Measurements from ENCODE around the gene RAX2. TPM values are rescaled to one million over a fixed set of nuclear protein-coding genes. Genes with fewer than 3 reads are reported as not detected.

RAX2 gene
- total RNA-seq, 1 experiment from 2014 or later: not detected

DNA sequence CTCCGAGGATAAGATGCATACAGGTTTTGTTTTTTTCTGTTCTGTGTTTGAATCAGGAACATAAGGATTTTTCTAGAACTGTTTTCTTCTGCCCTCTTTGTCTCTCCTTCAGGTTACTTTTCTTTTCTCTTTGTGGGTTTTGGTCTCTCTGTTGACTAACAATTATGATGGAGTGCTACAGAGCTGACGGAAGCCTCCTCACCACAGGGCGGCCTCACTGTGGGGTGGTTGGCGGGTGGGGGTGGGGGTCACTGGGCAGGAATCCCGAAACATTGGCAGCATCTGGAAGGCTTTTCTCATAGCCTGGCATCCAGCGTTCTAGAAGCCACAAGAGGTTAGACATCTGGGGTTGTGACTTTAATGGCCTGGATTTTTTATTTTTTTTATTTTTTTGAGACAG lies 26.1 kb upstream of the RAX2 start:
- H3K4me3 Mint-ChIP-seq (ENCODE audit: low read depth, unreplicated experiment): no peak overlapping the region
- TF ChIP-seq, protein P1, sequence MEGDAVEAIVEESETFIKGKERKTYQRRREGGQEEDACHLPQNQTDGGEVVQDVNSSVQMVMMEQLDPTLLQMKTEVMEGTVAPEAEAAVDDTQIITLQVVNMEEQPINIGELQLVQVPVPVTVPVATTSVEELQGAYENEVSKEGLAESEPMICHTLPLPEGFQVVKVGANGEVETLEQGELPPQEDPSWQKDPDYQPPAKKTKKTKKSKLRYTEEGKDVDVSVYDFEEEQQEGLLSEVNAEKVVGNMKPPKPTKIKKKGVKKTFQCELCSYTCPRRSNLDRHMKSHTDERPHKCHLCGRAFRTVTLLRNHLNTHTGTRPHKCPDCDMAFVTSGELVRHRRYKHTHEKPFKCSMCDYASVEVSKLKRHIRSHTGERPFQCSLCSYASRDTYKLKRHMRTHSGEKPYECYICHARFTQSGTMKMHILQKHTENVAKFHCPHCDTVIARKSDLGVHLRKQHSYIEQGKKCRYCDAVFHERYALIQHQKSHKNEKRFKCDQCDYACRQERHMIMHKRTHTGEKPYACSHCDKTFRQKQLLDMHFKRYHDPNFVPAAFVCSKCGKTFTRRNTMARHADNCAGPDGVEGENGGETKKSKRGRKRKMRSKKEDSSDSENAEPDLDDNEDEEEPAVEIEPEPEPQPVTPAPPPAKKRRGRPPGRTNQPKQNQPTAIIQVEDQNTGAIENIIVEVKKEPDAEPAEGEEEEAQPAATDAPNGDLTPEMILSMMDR (IDR thresholded peaks at IDR 0.05; ENCODE audit: unreplicated experiment): no peak
- H3K27ac Mint-ChIP-seq (ENCODE audit: unreplicated experiment): no peak overlapping the region
- peaks cover 6% of the 10 kb centered on the region for H3K9me3 Mint-ChIP-seq (ENCODE audit: low read depth, unreplicated experiment)
- no peak for DNase-seq
- no TSS peak for BruUV-seq (replicated peaks)
- CTCF ChIA-PET: no interaction called here
- H3K27me3 Mint-ChIP-seq (ENCODE audit: unreplicated experiment): peaks cover 62% of the 10 kb centered on the region
- intact Hi-C loops (cut with micrococcal nuclease; ENCODE audit: unreplicated experiment): no loop called here
- no peaks in the 10 kb centered on the region for H3K36me3 Mint-ChIP-seq (ENCODE audit: insufficient read depth, unreplicated experiment)
- no peaks in the 10 kb centered on the region for H3K4me1 Mint-ChIP-seq (ENCODE audit: low read depth, unreplicated experiment)

DNA sequence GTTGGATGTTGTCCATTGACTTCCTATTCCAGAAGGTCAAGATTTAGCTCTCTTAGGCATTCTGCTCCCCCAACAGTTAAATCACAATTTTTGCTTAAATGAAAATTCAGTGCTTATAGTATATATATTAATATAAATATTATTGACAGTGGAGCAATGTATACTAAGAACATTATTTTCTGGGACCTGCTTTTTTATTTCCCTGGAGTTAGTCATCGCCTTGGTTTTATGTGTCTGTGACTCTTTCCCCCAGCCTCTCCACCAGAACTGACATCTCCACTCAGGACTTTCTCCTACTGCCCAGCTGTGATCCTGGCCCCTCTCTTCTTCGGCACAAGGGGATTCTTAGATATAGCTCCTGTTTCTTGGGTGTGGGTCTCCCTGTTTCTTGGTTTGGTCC lies 24.3 kb upstream of the RAX2 start:
- TF ChIP-seq, protein P1 (IDR thresholded peaks at IDR 0.05; ENCODE audit: unreplicated experiment): no peak
- Mint-ChIP-seq H3K27ac (ENCODE audit: unreplicated experiment) (no peak overlapping the region), H3K4me1 (ENCODE audit: low read depth, unreplicated experiment) (no peaks in the 10 kb centered on the region), H3K36me3 (ENCODE audit: insufficient read depth, unreplicated experiment) (no peaks in the 10 kb centered on the region), H3K27me3 (ENCODE audit: unreplicated experiment) (peaks cover 62% of the 10 kb centered on the region), H3K9me3 (ENCODE audit: low read depth, unreplicated experiment) (peaks cover 9% of the 10 kb centered on the region), H3K4me3 (ENCODE audit: low read depth, unreplicated experiment) (no peak overlapping the region)
- intact Hi-C loops (cut with micrococcal nuclease; ENCODE audit: unreplicated experiment): no loop called here
- CTCF ChIA-PET: no interaction called here
- BruUV-seq (replicated peaks): no TSS peak
- DNase-seq: no peak

DNA sequence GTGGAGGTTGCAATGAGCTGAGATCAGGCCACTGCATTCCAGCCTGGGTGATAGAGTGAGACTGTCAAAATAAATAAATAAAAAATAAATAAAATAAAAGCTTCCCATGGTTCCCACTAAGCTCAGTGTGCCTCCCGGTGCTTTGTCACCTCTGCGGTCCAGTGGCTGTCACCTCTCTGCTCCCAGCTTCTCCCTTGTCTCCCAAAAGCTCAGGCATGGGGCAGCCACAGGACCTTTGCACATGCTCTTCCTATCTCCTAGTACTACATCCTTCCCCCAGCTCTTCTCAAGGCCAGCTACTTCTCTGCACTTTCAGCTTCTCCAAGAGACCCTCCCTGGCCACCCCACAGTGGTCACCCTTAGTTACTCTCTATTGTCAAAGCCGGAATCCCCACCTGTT lies 21.8 kb upstream of the RAX2 start:
- CTCF ChIA-PET: interaction anchor here (0.6 kb wide), 1 partner anchor 71 kb away, joined by 3 read pairs; no protein-coding TSS in a partner anchor
- BruUV-seq (replicated peaks): no TSS peak
- DNase-seq: no peak
- Mint-ChIP-seq H3K4me3 (ENCODE audit: low read depth, unreplicated experiment) (no peak overlapping the region), H3K36me3 (ENCODE audit: insufficient read depth, unreplicated experiment) (no peaks in the 10 kb centered on the region), H3K9me3 (ENCODE audit: low read depth, unreplicated experiment) (peaks cover 9% of the 10 kb centered on the region), H3K27ac (ENCODE audit: unreplicated experiment) (no peak overlapping the region), H3K4me1 (ENCODE audit: low read depth, unreplicated experiment) (no peaks in the 10 kb centered on the region), H3K27me3 (ENCODE audit: unreplicated experiment) (peaks cover 54% of the 10 kb centered on the region)
- intact Hi-C loops (cut with micrococcal nuclease; ENCODE audit: unreplicated experiment): no loop called here
- TF ChIP-seq, protein P1 (IDR thresholded peaks at IDR 0.05; ENCODE audit: unreplicated experiment): no peak

DNA sequence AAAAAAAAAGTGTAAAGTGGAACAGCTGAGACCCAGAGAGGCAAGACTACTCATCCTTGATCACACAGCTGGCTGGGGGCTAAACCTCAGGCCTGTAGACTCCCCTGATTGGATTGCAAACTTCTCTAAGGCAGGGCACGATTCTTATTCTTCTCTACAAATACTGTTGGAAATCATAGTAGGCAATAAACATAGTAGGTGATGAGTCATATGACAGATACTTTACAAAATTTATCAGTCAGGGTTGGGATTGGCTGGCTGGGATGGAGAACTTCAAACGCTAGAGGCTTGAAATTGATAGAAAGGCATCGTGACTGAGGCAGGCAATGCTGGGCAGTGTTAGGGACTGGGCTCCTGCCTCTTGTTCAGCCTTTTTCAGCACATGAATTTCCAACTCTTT lies 20.1 kb upstream of the RAX2 start:
- no TSS peak for BruUV-seq (replicated peaks)
- TF ChIP-seq, protein P1 (IDR thresholded peaks at IDR 0.05; ENCODE audit: unreplicated experiment): no peak
- CTCF ChIA-PET: no interaction called here
- H3K27ac Mint-ChIP-seq (ENCODE audit: unreplicated experiment): no peak overlapping the region
- no peaks in the 10 kb centered on the region for H3K4me1 Mint-ChIP-seq (ENCODE audit: low read depth, unreplicated experiment)
- no peak for DNase-seq
- intact Hi-C loops (cut with micrococcal nuclease; ENCODE audit: unreplicated experiment): no loop called here
- H3K36me3 Mint-ChIP-seq (ENCODE audit: insufficient read depth, unreplicated experiment): no peaks in the 10 kb centered on the region
- peaks cover 9% of the 10 kb centered on the region for H3K9me3 Mint-ChIP-seq (ENCODE audit: low read depth, unreplicated experiment)
- no peak overlapping the region for H3K4me3 Mint-ChIP-seq (ENCODE audit: low read depth, unreplicated experiment)
- peaks cover 48% of the 10 kb centered on the region for H3K27me3 Mint-ChIP-seq (ENCODE audit: unreplicated experiment)
